ENCODE results near the gene CCN5.

DNA sequence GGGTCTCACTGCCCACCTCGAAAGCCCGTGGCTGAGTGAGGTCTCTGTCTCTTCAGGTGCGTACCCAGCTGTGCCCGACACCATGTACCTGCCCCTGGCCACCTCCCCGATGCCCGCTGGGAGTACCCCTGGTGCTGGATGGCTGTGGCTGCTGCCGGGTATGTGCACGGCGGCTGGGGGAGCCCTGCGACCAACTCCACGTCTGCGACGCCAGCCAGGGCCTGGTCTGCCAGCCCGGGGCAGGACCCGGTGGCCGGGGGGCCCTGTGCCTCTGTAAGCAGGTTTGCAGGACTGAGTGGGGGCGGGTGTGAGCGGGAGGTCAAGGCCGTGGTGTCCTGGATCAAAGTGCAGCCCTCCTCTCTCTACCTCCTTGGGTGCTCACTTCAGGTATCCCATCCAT lies 4.7 kb downstream of the CCN5 start:
- TF ChIP-seq, protein P1, sequence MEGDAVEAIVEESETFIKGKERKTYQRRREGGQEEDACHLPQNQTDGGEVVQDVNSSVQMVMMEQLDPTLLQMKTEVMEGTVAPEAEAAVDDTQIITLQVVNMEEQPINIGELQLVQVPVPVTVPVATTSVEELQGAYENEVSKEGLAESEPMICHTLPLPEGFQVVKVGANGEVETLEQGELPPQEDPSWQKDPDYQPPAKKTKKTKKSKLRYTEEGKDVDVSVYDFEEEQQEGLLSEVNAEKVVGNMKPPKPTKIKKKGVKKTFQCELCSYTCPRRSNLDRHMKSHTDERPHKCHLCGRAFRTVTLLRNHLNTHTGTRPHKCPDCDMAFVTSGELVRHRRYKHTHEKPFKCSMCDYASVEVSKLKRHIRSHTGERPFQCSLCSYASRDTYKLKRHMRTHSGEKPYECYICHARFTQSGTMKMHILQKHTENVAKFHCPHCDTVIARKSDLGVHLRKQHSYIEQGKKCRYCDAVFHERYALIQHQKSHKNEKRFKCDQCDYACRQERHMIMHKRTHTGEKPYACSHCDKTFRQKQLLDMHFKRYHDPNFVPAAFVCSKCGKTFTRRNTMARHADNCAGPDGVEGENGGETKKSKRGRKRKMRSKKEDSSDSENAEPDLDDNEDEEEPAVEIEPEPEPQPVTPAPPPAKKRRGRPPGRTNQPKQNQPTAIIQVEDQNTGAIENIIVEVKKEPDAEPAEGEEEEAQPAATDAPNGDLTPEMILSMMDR (IDR thresholded peaks at IDR 0.05): no peak
- no peak for TF ChIP-seq POLR2A (IDR thresholded peaks at IDR 0.05)
